RPMI8226 (cell line): ENCODE results near the gene TRMT11.

Source experiments
- DNase-seq: peaks from one replicate; pipeline ENCODE4 v3.0.0-alpha.2; 2015

Gene TRMT11

DNA sequence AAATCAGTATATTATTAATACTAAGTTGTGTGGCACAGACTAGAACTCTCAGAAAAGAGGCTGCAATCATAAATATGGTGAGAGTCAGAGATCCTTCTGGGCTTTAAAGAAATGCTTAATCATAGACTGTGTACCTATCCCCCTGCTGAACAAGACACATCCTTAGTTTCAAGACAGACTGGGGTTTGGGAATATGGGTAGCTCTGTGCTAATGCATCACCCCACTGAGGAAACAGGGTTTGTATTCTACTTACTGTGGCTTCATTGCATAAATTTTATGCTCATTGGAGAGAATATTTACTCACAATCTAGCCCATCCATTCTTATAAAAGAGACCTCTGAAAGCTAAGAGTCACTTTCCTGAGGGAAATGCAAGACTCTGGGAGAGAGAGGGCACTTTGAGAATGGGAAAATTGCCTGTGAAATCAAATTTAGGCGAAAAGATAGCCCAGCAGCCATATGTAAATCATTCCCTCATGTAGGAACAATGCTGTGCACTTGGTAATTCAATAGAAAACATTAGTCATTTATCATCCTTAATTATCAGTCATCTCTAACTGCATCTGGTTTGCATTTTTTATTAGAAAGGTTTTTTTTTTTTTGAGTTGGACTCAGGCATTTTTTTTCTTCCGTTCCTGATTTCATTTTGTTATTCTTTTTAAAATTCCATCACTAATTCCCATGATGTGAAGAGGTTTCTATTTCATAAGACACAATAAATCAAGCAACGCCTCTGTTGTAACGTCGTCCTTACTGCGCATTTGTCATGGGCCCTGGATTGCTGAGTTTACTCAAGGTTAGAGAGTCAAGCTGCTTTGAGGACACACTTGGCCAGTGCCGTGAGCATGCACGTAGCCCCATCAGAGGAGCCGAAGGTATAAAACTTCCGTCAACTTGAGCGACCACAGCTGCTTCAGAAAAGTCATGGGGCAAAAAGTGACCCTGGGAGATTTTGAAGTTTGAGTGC, 91.8 kb downstream of the TRMT11 start:
- DNase-seq: no peak

GRCh38 chr6:126083875-126084274, 97.5 kb downstream of the TRMT11 start:
- DNase-seq: no peak

GRCh38 chr6:126086560-126086959, 100.2 kb downstream of the TRMT11 start:
- DNase-seq: no peak
